HepG2 (cell line): Measurements from ENCODE around the gene AFAP1. TPM values are rescaled to one million over a fixed set of nuclear protein-coding genes. Genes with fewer than 3 reads are reported as not detected.

ENCODE experiments used
- ATAC-seq: fragments of 200-7000 bp; cut with Tn5 transposase; 3 replicates; pipeline ENCODE4 v1.9.1; 2020; ENCODE audit warnings: mild to moderate bottlenecking, moderate library complexity
- BruUV-seq: library from RNA; stranded (reverse); fragments of 400-500 nt; replicated peaks from 2 replicates; lab custom pipeline; 2021; lab: Mats Ljungman, UMichigan
- CTCF ChIA-PET: fragments of 300-600 bp; formaldehyde crosslinking; extraction: SDS; loops from one replicate; lab custom pipeline; 2021; ENCODE audit warnings: low total read pairs, inconsistent platforms, low intra/inter-chr PET ratio; lab: Yijun Ruan, JAX
- POLR2A ChIA-PET: fragments of 350-600 bp; sonication (Branson Sonifier 250); formaldehyde crosslinking; loops from one replicate; lab custom pipeline; 2020; ENCODE audit warnings: antibody characterized with exemption, inconsistent platforms; lab: Yijun Ruan, JAX
- DNase-seq: peaks from one replicate; pipeline ENCODE4 v3.0.0-alpha.2; 2015; ENCODE audit warnings: low spot score
- FAIRE-seq: peaks from 3 replicates; lab custom pipeline; 2011; peaks lifted over from hg19 to GRCh38; lab: Jason Lieb, UNC
- H2AFZ ChIP-seq: one replicate; pipeline ENCODE4 v1.6.1; 2011; ENCODE audit warnings: low read length, inconsistent platforms
- H3K27ac ChIP-seq: fragments of 300-600 bp; 3 replicates; pipeline ENCODE4 v1.8.0; 2011; ENCODE audit warnings: mixed run types, mild to moderate bottlenecking, mixed read lengths, low read length, inconsistent platforms; ENCODE audit not compliant: insufficient read depth; ENCODE audit errors: extremely low read length
- H3K27me3 ChIP-seq, 2 experiments: fragments of 200-600 bp in 1 of 2; 2 replicates in 1 of 2; 3 replicates in 1 of 2; pipeline versions ENCODE4 v1.6.0 to v1.8.0; 2011; ENCODE audit warnings: low read length in 2 of 2, mild to moderate bottlenecking in 2 of 2, moderate library complexity in 2 of 2, inconsistent platforms in 1 of 2; ENCODE audit not compliant: insufficient read depth in 2 of 2, control insufficient read depth in 1 of 2
- H3K36me3 ChIP-seq, 2 experiments: fragments of 200-600 bp in 1 of 2; replicated peaks in 1 of 2; 2 replicates in 1 of 2; 3 replicates in 1 of 2; pipeline versions ENCODE4 v1.5.1 to v1.8.0; 2011; ENCODE audit warnings: low read length in 2 of 2, inconsistent platforms in 1 of 2; ENCODE audit not compliant: insufficient read depth in 2 of 2, control insufficient read depth in 1 of 2
- H3K4me1 ChIP-seq: 2 replicates; pipeline ENCODE4 v1.5.1; 2012; ENCODE audit warnings: low read length, inconsistent platforms; ENCODE audit not compliant: insufficient read depth
- H3K4me2 ChIP-seq: 2 replicates; pipeline ENCODE4 v1.6.0; 2011; ENCODE audit warnings: low read depth, low read length, inconsistent platforms
- H3K4me3 ChIP-seq, 3 experiments: fragments of 200-600 bp in 1 of 3; sonication (generic), shearing (Covaris generic) in 1 of 3; replicated peaks in 1 of 3; 2 replicates each; pipeline ENCODE4 v1.5.1; 2011 to 2016; ENCODE audit warnings: low read length in 3 of 3, inconsistent platforms in 2 of 3, low read depth in 2 of 3, mild to moderate bottlenecking in 2 of 3, control low read depth in 1 of 3, mixed read lengths in 1 of 3; ENCODE audit not compliant: insufficient read depth in 1 of 3
- H3K79me2 ChIP-seq: one replicate; pipeline ENCODE4 v1.6.1; 2011; ENCODE audit warnings: low read length, inconsistent platforms; ENCODE audit not compliant: insufficient read depth
- H3K9ac ChIP-seq: 2 replicates; pipeline ENCODE4 v1.6.0; 2011; ENCODE audit warnings: mild to moderate bottlenecking, low read depth, low read length, inconsistent platforms; ENCODE audit not compliant: insufficient read depth
- H3K9me3 ChIP-seq: 2 replicates; pipeline ENCODE4 v1.5.1; 2012; ENCODE audit warnings: mild to moderate bottlenecking, low read length
- H4K20me1 ChIP-seq: 2 replicates; pipeline ENCODE4 v1.6.0; 2011; ENCODE audit warnings: inconsistent platforms, mild to moderate bottlenecking, low read length, moderate library complexity; ENCODE audit not compliant: insufficient read depth
- AGO2 ChIP-seq: fragments of 200-400 bp; formaldehyde crosslinking; optimal IDR thresholded peaks from 2 replicates; pipeline ENCODE3; 2017; ENCODE audit warnings: mild to moderate bottlenecking, low read depth, low read length, moderate library complexity
- CEBPB ChIP-seq: IDR thresholded peaks from 2 replicates; pipeline ENCODE4 v1.6.1; 2011; ENCODE audit warnings: low read depth, low read length, improper control_type of control experiment, borderline replicate concordance
- CEBPG ChIP-seq: IDR thresholded peaks from 2 replicates; pipeline ENCODE4 v1.6.1; 2016
- CTCF ChIP-seq: sonication (generic); formaldehyde crosslinking; IDR thresholded peaks from 2 replicates; pipeline ENCODE4 v1.5.0; 2020; ENCODE audit warnings: mild to moderate bottlenecking, missing genetic modification reagents, moderate library complexity
- DPF2 ChIP-seq: sonication (generic); formaldehyde crosslinking; IDR thresholded peaks from 2 replicates; pipeline ENCODE4 v1.4.0; 2020; ENCODE audit warnings: mild to moderate bottlenecking, low read depth, missing genetic modification reagents, borderline replicate concordance
- HMG20A ChIP-seq: IDR thresholded peaks from 2 replicates; pipeline ENCODE4 v1.6.1; 2016; ENCODE audit warnings: borderline replicate concordance
- HOMEZ ChIP-seq: IDR thresholded peaks from 2 replicates; pipeline ENCODE4 v1.6.1; 2016; ENCODE audit warnings: low read depth
- KAT7 ChIP-seq: IDR thresholded peaks from 2 replicates; pipeline ENCODE4 v1.6.1; 2018; ENCODE audit warnings: borderline replicate concordance, missing compliant biosample characterization
- RFX1 ChIP-seq: fragments of 450-650 bp; IDR thresholded peaks from 2 replicates; pipeline ENCODE4 v1.6.1; 2017
- ZNF354B ChIP-seq: sonication (generic); formaldehyde crosslinking; IDR thresholded peaks from 2 replicates; pipeline ENCODE4 v1.8.0; 2022; ENCODE audit warnings: mild to moderate bottlenecking, missing genetic modification reagents
- WGBS: methylation state at CpG from one replicate; pipeline ENCODE4 v1.1.6; 2017; ENCODE audit warnings: low lambda C conversion rate; 5-methylcytosine and 5-hydroxymethylcytosine counted together
- in situ Hi-C: cut with HindIII; loops from 2 replicates; pipeline ENCODE4 v1.10.0; 2017; ENCODE audit warnings: low pct_unique_long_range_greater_than_20kb; ENCODE audit not compliant: extremely low pct_ligation_motif_present
- intact Hi-C: fragments of 100-400 bp; cut with micrococcal nuclease; formaldehyde crosslinking; loops from one replicate; pipeline ENCODE4 v1.10.0; 2022; ENCODE audit not compliant: unreplicated experiment
- polyA plus RNA-seq, 8 experiments: library from polyadenylated mRNA; depleted of rRNA in 3 of 8; stranded (reverse) in 7 of 8; unstranded in 1 of 8; fragments of >200 nt; fragmentation: Illumina TruSeq in 4 of 8; extraction: Trizol in 4 of 8; gene quantifications; 2 replicates each; pipeline versions ENCODE4 v1.2.1 to v1.2.3, GENCODE V29; 2011 to 2016; ENCODE audit warnings: low read depth in 4 of 8, missing spikeins in 1 of 8, mixed read lengths in 1 of 8; ENCODE audit not compliant: insufficient read depth in 1 of 8
- total RNA-seq, 5 experiments: library from RNA; depleted of rRNA; stranded (reverse); fragments of >200 nt; fragmentation: Illumina TruSeq; extraction: Trizol; gene quantifications; 2 replicates each; pipeline ENCODE4 v1.2.3, GENCODE V29; 2016; ENCODE audit warnings: low read depth in 1 of 5
- TF ChIP-seq, protein P1 (sequence below): sonication (generic); formaldehyde crosslinking; IDR thresholded peaks from 2 replicates; pipeline ENCODE4 v1.4.0; 2020; ENCODE audit warnings: low read depth, mild to moderate bottlenecking, missing genetic modification reagents
- TF ChIP-seq, protein P2 (sequence below): sonication (generic); formaldehyde crosslinking; IDR thresholded peaks from 2 replicates; pipeline ENCODE4 v1.4.0; 2020; ENCODE audit warnings: missing genetic modification reagents

Gene AFAP1
- total and polyA plus RNA-seq, 2 of the 13 experiments (the other 11 are each of a cell fraction or from before 2014, with no cell fraction given) = 2.5 TPM

GRCh38 chr4:7915875-7916242 is 23.8 kb downstream of the AFAP1 start:
- POLR2A ChIA-PET = no interaction called here
- FAIRE-seq (no peak), DNase-seq (no peak), ATAC-seq (no peak)
- no peaks in the 10 kb centered on the region; the same call in 1 of the 2 replicates for H3K4me1 ChIP-seq
- no TSS peak for BruUV-seq
- no peaks in the 10 kb centered on the region for H4K20me1 ChIP-seq
- CTCF ChIA-PET = no interaction called here
- no peak overlapping the region for H3K4me2 ChIP-seq
- H2AFZ ChIP-seq = no peak overlapping the region
- peaks cover 2% of the 10 kb centered on the region for H3K79me2 ChIP-seq
- WGBS = 69% methylated on average over 6 of the region's 6 CpGs
- H3K9ac ChIP-seq = no peak overlapping the region
- H3K27me3 ChIP-seq = no peaks in the 10 kb centered on the region
- no peak overlapping the region for H3K27ac ChIP-seq
- in situ Hi-C loops = no loop called here
- no peaks in the 10 kb centered on the region for H3K9me3 ChIP-seq
- no peaks in the 10 kb centered on the region for H3K36me3 ChIP-seq
- intact Hi-C loops = no loop called here
- no peak overlapping the region for H3K4me3 ChIP-seq
- TF ChIP-seq, protein P1, sequence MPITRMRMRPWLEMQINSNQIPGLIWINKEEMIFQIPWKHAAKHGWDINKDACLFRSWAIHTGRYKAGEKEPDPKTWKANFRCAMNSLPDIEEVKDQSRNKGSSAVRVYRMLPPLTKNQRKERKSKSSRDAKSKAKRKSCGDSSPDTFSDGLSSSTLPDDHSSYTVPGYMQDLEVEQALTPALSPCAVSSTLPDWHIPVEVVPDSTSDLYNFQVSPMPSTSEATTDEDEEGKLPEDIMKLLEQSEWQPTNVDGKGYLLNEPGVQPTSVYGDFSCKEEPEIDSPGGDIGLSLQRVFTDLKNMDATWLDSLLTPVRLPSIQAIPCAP = no peak
- no peak for TF ChIP-seq HMG20A (CRISPR knock-in tag)
- TF ChIP-seq CEBPG (CRISPR knock-in tag) = 0 out of 2 replicates have a peak, but pooled peaks have one; percentile 22
- TF ChIP-seq RFX1 = no peak
- peak; percentile 10; the same call in 1 of the 2 replicates for TF ChIP-seq CTCF (CRISPR knock-in tag)
- peak; percentile 47; the same call in 1 of the 2 replicates for TF ChIP-seq CEBPB
- TF ChIP-seq DPF2 (CRISPR knock-in tag) = no peak
- TF ChIP-seq, all 625 proteins: peak for 3

DNA sequence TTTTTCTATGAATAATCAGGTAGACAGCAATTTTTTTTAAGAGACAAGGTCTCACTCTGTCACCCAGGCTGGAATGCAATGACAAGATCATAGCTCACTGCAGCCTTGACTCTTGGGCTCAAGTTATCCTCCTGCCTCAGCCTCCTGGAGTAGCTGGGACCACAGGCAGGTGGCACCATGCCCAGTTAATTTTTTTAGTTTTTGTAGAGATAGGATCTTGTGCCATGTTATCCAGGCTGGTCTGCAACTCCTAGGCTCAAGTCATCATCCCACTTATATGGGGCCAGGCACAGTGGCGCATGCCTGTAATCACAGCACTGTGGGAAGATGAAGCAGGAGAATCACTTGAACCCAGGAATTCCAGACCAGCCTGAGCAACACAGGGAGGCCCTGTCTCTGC is 26.8 kb downstream of the AFAP1 start:
- WGBS = 82% methylated on average over 1 of the region's 1 CpG
- CTCF ChIA-PET = no interaction called here
- Histone ChIP-seq H3K4me1 (peaks cover 30% of the 10 kb centered on the region), H3K9ac (no peak overlapping the region), H4K20me1 (no peaks in the 10 kb centered on the region), H3K36me3 (no peaks in the 10 kb centered on the region), H3K4me3 (no peak overlapping the region), H3K27ac (no peak overlapping the region), H3K4me2 (no peak overlapping the region), H3K9me3 (no peaks in the 10 kb centered on the region), H3K27me3 (no peaks in the 10 kb centered on the region), H3K79me2 (peaks cover 5% of the 10 kb centered on the region), H2AFZ (no peak overlapping the region)
- no TSS peak for BruUV-seq
- DNase-seq = no peak
- intact Hi-C loops = no loop called here
- FAIRE-seq = no peak
- TF ChIP-seq ZNF354B (CRISPR knock-in tag) = no peak
- no peak for TF ChIP-seq AGO2
- no peak for TF ChIP-seq HOMEZ (CRISPR knock-in tag)
- no peak for TF ChIP-seq KAT7 (CRISPR knock-in tag)
- TF ChIP-seq, protein P2, sequence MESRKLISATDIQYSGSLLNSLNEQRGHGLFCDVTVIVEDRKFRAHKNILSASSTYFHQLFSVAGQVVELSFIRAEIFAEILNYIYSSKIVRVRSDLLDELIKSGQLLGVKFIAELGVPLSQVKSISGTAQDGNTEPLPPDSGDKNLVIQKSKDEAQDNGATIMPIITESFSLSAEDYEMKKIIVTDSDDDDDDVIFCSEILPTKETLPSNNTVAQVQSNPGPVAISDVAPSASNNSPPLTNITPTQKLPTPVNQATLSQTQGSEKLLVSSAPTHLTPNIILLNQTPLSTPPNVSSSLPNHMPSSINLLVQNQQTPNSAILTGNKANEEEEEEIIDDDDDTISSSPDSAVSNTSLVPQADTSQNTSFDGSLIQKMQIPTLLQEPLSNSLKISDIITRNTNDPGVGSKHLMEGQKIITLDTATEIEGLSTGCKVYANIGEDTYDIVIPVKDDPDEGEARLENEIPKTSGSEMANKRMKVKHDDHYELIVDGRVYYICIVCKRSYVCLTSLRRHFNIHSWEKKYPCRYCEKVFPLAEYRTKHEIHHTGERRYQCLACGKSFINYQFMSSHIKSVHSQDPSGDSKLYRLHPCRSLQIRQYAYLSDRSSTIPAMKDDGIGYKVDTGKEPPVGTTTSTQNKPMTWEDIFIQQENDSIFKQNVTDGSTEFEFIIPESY (CRISPR knock-in tag) = no peak
- in situ Hi-C loops = no loop called here
- no peak for ATAC-seq
- POLR2A ChIA-PET = no interaction called here
